HL-60 (cell line): ENCODE measurements around the gene LEAP2.

Source experiments
- CTCF ChIP-seq: IDR thresholded peaks from one replicate; pipeline ENCODE4 v1.5.1; 2011; ENCODE audit warnings: low read length, control low read depth, inconsistent platforms; ENCODE audit not compliant: insufficient read depth
- POLR2AphosphoS5 ChIP-seq: IDR thresholded peaks from 2 replicates; pipeline ENCODE4 v1.6.1; 2012; ENCODE audit warnings: low read depth

GRCh38 chr5:132901036-132901435 is 27.6 kb downstream of the LEAP2 start:
- no peak for TF ChIP-seq POLR2AphosphoS5
- no peak for TF ChIP-seq CTCF
